GM12891 (cell line): ENCODE data around the gene CXCR6.

Source experiments
- DNase-seq: peaks from one replicate; pipeline ENCODE4 v3.0.0; 2011; ENCODE audit warnings: low spot score; ENCODE audit not compliant: insufficient read length
- FAIRE-seq: peaks from 2 replicates; lab custom pipeline; 2011; peaks lifted over from hg19 to GRCh38; lab: Jason Lieb, UNC
- PAX5 ChIP-seq: IDR thresholded peaks from 2 replicates; pipeline ENCODE4 v1.6.1; 2011; ENCODE audit warnings: low read length, moderate library complexity, mild to moderate bottlenecking; ENCODE audit not compliant: insufficient read depth, severe bottlenecking
- POLR2A ChIP-seq: IDR thresholded peaks from 2 replicates; pipeline ENCODE4 v1.6.1; 2011; ENCODE audit warnings: low read depth, low read length, control low read depth
- POLR2AphosphoS5 ChIP-seq: IDR thresholded peaks from 2 replicates; pipeline ENCODE4 v1.6.1; 2011; ENCODE audit warnings: low read depth, low read length, control low read depth
- POU2F2 ChIP-seq: IDR thresholded peaks from 2 replicates; pipeline ENCODE4 v1.6.1; 2011; ENCODE audit warnings: low read depth, mild to moderate bottlenecking, control low read depth, low read length, moderate library complexity
- SPI1 ChIP-seq: IDR thresholded peaks from 2 replicates; pipeline ENCODE4 v1.6.1; 2011; ENCODE audit warnings: low read depth, low read length, control low read depth
- TAF1 ChIP-seq: IDR thresholded peaks from 2 replicates; pipeline ENCODE4 v1.6.1; 2011; ENCODE audit warnings: low read depth, low read length, control low read depth

The CXCR6 gene

DNA sequence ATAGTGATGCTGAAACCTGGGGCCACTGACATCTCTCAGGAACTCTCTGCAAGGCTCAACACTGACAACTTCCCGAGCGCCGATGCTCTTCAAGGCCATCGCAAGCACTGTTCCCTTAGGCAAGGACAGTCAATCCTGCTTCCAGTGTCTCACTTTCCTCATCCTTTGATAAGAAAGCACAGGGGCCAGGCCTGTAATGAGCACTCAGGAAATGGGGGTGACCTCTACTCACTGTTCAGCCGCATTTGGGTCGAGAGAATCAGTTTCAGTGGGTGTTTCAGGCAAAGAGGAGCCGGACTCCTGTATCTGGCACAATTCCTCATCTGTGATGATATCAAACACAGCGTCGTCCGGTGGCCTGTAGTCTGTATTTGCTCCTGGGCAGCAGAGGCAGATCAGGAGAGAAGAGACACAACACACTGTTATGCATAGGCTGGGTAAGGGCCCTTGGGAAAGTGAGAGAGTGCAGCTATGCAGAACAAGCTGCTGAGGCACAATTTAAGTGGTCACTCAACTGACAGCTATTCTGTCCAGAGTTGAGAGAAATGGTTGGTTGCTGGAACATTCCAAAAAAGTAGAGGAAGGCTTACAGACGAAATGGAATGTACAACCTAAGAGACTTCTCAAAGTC, 11.9 kb downstream of the CXCR6 start:
- no peak for TF ChIP-seq POU2F2
- no peak for TF ChIP-seq POLR2AphosphoS5
- TF ChIP-seq TAF1: no peak
- TF ChIP-seq SPI1: no peak
- no peak for TF ChIP-seq PAX5
- TF ChIP-seq POLR2A: no peak
- DNase-seq (no peak), FAIRE-seq (no peak)

DNA sequence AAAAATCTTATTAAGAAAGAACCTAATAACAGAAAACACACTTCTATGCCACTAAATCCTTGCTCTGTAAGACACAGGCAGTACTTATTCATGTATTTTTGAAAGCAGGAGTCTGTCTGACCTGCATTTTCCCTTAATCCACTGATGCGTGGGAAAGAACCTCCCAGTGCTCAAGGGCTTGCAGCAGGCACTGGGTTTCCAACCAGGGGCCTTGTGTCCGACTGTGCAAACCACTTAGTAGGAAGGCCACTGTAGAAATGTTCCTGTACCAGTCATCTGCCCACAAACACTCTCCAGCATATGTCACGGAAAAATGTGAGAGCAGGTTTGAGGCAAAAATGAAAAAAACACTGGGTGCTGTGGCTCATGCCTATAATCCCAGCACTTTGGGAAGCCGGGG, 12.4 kb downstream of the CXCR6 start:
- TF ChIP-seq POLR2A (no peak), POLR2AphosphoS5 (no peak), SPI1 (no peak), PAX5 (no peak), POU2F2 (no peak), TAF1 (no peak)
- no peak for DNase-seq
- FAIRE-seq: no peak

DNA sequence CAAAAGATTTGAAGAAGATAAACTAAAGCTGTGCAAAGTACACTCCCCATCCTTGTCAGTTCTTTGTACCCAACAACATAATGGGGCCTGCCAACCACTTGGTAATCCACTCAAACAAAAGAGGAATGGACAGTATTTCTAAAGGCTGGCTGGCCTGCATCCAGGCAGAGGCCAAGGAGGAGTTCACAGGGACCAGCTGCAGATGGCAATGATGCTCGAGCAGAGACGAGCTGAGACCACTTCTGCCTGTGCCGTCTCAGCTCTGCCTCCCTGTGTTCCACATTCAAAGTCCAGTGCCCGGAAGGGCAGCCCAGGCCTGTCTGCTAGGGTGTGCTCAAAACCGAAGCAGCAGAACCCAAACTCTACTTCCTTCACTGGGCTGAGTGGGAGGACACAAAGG, 14.3 kb downstream of the CXCR6 start:
- DNase-seq (no peak), FAIRE-seq (no peak)
- TF ChIP-seq POLR2AphosphoS5: no peak
- TF ChIP-seq SPI1: no peak
- no peak for TF ChIP-seq TAF1
- no peak for TF ChIP-seq POLR2A
- no peak for TF ChIP-seq PAX5
- TF ChIP-seq POU2F2: no peak

DNA sequence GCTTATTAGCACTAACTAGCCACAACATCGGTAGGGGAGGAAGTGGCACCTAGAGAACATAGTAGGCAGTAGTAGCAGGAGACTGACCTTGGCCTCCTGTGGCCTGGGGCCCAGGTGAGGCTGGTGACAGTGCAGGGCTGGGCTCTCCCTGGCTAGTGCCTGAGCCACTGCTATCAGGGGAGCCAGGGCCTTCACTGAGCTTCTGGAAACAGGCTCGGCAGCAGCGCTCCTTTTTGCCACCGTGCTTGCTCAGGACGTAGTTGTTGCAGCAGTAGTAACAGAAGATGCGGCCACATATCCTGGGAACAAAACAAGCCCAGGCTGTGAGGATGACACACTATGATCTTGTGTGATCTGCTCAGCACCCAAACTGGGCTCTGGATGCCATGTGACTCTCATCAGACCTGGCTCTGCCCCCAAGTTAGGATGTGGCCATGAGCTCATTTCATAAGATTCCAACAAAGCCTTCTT, 15.1 kb downstream of the CXCR6 start:
- FAIRE-seq: no peak
- TF ChIP-seq TAF1 (no peak), POLR2AphosphoS5 (no peak), POLR2A (no peak), POU2F2 (no peak), SPI1 (no peak), PAX5 (no peak)

DNA sequence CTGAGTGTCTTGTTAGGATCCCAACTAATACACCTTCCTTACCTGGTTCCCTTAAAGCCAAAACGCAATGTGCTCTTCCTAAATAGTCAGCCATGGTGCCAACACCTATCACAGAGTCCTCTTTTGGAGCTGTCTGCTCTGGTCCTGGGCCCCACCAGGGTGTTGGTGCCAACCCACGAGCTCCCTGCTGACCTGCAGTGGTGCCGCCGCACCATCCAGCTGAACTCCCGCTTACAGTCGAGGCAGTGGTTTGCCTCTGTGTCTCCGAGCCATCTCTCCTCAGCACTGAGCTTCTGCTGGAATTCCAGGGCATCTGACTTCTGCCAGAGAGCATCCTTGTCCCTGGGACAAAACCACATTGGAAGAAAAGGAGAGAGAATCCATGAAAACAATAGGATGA, 15.9 kb downstream of the CXCR6 start:
- FAIRE-seq (no peak), DNase-seq (no peak)
- TF ChIP-seq TAF1: no peak
- no peak for TF ChIP-seq PAX5
- TF ChIP-seq POU2F2: no peak
- TF ChIP-seq POLR2AphosphoS5: no peak
- TF ChIP-seq POLR2A: no peak
- TF ChIP-seq SPI1: no peak

More for the DNA sequence above, 15.1 kb downstream of the CXCR6 start:
- DNase-seq: no peak

DNA sequence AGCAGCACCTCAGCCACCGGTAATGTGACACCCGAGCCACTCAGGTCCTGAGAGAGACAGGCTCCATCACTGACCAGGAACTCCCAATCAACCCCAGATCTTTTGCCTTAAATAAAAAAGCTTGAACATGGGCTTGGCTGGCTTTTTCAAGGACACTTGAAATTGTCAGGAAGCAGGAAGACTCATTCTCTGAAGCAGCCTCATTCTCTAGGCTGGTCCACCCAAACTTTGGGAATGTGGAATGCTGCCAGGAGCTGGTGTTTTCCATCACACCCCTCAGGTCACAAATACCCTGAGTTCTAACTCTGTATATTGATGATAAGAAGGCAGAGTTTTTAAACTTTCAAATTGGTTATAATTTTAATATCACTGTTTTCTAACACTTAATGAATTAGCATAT, 17.0 kb downstream of the CXCR6 start:
- no peak for FAIRE-seq
- no peak for DNase-seq
- TF ChIP-seq SPI1: no peak
- TF ChIP-seq TAF1: no peak
- no peak for TF ChIP-seq POLR2A
- no peak for TF ChIP-seq PAX5
- TF ChIP-seq POLR2AphosphoS5: no peak
- TF ChIP-seq POU2F2: no peak

DNA sequence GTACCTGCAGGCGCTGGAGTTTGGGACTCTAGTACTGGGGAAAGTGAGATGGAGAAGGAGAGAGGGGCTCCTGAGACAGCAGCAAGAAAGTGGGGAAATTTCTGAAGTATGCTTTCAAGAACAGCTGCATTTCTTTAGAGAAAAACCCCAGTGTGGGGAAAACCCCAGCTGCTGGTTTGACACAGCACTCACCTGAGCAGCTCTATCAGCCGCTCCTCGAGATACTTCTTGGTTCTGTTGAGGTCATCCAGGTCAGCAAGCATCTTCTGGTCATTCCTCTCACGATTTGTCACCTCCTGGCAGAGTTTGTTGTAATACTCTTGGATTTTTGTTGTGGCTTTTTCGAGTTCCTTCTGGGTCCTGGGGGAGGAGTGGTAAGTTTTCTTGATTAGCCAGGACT, 18.8 kb downstream of the CXCR6 start:
- FAIRE-seq (peak; percentile 86), DNase-seq (peak; percentile 22)
- TF ChIP-seq POLR2AphosphoS5: no peak
- TF ChIP-seq SPI1: no peak
- no peak for TF ChIP-seq POLR2A
- no peak for TF ChIP-seq POU2F2
- TF ChIP-seq PAX5: no peak
- no peak for TF ChIP-seq TAF1

DNA sequence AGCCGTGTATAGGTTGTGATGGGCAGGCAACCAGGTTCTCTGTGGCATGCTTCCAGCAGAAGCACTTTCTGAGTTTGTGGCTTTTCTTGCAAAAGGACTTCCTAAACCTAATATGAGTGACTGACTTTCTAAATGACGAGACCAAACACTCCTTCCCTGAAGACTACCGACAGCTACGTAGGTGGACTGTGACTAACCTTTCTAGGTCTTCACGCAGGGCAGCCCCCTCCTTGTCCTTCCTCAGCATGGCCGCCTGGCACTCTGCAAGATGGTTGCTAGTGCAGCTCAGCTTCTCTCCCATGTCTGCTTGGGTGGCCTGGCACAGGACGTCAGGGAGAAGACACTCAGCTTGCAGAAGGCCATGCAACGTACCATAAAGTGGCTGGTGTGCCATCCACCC, 20.9 kb downstream of the CXCR6 start:
- peak; percentile 53 for DNase-seq
- peak; percentile 96 for FAIRE-seq
- peak; percentile 41; the same call in 1 of the 2 replicates for TF ChIP-seq SPI1
- no peak for TF ChIP-seq TAF1

DNA sequence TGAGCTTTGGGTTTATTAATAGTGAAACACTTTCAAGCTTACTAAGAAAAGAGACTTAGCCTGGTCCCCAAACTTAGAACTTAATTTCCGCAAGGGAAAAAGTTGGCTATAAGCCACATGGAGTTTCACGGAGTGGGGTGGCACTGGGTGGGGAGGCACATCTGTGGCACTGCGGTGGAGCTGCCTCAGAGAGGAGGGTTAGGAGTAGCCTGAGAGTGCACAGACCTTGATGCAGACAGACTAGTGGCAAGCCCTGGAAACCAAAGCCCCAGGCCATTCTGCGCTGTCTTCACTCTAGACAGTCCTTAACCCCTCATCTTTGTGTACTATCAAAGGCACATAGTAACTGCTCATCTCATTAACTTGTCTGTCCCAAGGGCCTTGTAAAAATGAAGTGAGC, 22.0 kb downstream of the CXCR6 start:
- FAIRE-seq: peak; percentile 57
- no peak for DNase-seq
- TF ChIP-seq POU2F2 (no peak), PAX5 (no peak), POLR2AphosphoS5 (no peak), SPI1 (no peak), POLR2A (no peak), TAF1 (no peak)
